HG03378 (cell line): ENCODE data around the gene PDK4.
"Not testable (repeated sequence)": the region's sequence is repeated elsewhere in the genome, so short reads cannot be mapped to it uniquely, and the experiment has no call there.

ENCODE experiments used
- ATAC-seq: cut with Tn5 transposase; IDR thresholded peaks from one replicate; pipeline ENCODE4 v1.9.1; 2021; ENCODE audit warnings: mild to moderate bottlenecking, moderate library complexity; ENCODE audit not compliant: unreplicated experiment

Gene PDK4

DNA sequence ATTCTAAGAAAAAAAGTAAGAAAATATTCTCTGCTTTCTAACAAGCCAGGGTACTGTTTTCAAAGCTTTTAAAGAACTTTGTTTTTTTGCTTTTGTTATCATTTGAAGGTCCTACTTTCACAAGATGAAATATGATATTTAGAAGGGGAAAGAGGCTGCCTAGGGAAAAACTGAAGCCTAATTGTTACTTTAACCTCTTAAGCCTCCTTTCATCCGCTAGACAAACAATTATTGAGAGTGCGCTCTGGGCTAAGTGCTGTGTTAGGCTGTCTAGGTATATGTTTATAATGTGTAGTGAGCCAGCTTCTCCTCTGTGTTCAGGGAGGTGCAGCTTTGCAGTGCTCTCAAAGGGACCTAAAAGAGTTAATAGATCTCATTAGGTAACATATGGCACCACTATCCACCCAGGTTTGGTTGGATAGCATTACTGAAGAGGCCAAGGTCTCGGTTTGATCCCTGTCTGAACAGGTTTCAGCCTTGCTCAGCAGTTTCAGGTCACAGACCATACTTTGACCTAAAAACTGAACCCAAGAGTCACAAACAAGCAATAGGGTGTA is 17.9 kb downstream of the PDK4 start:
- ATAC-seq = no peak

DNA sequence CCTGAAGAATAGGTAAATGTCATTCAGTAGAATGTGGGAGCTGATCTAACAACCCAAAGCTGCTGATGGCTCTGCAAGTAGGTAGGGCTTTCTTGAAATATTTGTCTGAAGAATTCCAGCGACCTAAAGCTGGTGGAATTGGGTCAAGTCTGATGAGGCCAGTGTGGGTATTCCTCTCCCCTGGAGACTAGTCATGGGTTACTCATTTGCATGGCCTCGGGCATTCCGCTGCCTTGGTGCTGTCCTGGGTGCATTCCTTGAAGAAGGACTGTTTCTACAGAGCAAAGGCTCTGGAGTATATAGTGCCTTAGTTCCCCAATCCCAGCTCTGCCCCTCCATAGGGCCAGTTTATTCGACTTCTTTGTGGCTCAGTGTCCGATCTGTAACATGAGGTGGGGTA is 19.2 kb downstream of the PDK4 start:
- ATAC-seq = no peak

DNA sequence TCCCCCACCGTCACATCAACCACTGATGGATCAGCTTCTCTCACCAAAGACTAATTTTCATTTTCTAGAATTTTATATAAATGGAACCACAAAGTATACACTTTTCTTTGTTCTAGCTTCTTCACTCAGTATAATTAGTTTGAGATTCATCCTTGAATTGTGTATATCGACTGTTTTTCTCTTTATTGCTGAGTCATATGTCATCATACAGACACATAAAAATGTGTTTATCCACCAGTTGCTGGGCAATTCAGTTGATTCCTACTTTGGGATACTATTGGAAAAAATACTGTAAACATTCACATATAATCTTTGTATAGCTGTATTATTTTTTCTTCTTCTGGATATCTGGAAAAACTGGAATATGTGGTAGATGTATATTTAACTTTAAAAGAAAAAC is 26.6 kb downstream of the PDK4 start:
- no peak for ATAC-seq

DNA sequence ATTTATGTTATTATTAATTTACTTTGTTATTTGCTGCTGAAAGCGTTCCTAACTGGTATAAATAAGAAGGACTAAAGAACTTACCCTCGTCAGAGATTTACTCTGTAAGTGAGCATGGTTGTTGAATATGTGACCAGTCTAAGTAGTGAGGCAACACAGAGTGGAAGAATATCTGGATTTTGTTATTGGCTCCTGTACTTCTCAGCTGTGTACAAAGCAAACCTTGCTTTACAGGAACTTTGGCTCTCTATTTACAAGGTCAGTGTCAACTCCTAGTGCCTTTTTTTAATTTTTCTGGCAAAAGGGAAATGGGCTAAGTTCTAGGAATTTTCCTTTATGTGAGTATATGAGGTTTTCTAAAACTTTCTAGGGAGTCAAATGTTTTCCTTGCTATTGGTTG is 35.6 kb downstream of the PDK4 start:
- ATAC-seq = no peak

DNA sequence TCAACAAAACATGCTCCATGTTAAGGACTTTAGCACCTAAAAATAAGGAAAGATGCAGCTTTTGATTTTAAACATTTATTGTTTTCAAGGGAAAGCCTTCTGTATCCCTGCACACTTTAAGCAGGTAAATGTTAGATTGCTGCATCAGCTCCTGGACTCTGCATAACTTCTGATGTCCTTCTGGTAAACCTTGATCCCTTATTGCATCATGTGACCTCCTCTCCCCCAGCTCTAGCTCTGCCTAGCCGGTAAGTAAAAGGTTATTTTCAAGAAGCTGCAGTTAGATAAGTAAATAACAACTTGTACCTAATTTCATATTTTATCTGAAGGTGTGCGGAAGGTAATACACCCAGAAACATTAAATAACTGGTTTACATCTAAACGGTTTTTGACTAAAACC is 37.5 kb downstream of the PDK4 start:
- ATAC-seq = no peak

DNA sequence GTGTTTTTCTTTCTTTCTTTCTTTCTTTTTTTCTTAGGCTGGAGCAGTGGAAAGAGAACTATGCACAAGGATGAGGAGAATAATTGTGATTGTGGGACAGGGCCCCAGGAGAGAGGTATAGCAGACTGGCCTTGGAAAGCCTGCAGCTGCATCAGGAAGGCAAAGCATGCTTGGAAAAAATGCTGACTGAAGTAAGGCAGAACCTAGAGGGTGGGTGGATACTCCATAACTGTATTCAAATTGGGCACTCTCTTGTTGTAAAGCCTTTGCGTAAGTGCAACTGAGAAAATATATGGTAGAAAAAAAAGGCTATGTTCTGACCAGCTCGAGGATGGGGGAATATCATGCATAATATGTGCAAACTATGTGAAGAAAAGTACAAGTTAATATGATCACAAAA is 39.5 kb downstream of the PDK4 start:
- ATAC-seq = no peak

DNA sequence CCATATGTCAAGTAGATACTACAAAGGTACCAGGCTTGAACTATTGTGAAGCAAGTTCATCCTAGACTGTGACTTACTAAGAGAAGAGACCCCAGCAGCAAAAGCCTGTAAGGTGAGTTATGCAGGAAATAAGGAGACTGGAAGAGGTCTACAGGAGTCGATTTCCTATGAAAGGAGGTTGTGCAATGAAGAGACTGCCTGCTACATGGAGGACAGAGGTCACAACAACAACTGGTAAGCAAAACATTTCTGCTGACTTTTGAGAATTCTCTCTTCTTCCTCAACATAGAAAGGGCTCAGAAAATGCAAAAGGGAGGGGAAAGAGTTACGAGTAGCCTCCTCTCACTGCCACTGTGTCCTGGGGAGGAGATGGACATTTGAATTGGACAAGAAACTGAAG is 42.4 kb downstream of the PDK4 start:
- ATAC-seq = no peak

DNA sequence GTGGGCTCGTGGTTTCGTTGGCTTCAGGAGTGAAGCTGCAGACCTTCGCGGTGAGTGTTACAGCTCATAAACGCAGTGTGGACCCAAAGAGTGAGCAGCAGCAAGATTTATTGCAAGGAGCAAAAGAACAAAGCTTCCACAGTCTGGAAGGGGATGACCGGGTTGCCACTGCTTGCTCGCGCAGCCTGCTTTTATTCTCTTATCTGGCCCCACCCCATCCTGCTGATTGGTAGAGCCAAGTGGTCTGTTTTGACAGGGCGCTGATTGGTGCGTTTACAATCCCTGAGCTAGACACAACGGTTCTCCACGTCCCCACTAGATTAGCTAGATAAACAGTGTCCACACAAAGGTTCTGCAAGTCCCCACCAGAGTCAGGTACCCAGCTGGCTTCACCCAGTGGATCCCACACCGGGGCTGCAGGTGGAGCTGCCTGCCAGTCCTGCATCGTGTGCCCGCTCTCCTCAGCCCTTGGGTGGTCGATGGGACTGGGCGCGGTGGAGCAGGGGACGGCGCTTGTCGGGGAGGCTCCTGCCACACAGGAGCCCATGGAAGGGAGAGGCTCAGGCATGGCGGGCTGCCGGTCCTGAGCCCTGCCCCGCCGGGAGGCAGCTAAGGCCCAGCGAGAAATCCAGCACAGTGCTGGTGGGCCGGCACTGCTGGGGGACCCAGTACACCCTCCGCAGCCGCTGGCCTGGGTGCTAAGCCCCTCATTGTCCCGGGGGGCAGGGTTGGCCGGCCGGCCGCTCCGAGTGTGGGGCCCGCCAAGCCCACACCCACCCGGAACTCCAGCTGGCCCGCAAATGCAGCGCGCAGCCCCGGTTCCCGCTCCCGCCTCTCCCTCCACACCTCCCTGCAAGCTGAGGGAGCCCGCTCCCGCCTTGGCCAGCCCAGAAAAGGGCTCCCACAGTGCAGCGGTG is 44.0 kb downstream of the PDK4 start:
- not testable (repeated sequence) for ATAC-seq

DNA sequence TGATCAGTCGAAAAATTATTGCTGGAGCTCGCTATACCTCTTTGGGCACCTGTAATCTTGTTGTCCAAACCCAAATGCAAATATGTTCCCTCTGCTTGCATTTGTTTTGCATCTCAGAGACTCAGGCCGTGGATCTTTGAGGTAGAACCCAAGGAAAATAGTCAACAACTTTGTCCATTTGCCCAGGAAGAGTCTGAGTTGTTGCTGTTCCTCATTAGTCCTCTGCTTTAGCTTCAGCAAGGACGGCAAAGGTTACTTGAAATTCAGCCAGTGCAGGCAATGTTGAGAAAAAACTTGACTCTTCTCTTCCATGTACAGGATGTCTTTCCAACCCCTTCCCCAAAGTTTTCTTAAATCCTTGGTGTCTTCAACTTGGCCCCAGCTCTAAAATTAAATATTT is 45.8 kb downstream of the PDK4 start:
- ATAC-seq = no peak

DNA sequence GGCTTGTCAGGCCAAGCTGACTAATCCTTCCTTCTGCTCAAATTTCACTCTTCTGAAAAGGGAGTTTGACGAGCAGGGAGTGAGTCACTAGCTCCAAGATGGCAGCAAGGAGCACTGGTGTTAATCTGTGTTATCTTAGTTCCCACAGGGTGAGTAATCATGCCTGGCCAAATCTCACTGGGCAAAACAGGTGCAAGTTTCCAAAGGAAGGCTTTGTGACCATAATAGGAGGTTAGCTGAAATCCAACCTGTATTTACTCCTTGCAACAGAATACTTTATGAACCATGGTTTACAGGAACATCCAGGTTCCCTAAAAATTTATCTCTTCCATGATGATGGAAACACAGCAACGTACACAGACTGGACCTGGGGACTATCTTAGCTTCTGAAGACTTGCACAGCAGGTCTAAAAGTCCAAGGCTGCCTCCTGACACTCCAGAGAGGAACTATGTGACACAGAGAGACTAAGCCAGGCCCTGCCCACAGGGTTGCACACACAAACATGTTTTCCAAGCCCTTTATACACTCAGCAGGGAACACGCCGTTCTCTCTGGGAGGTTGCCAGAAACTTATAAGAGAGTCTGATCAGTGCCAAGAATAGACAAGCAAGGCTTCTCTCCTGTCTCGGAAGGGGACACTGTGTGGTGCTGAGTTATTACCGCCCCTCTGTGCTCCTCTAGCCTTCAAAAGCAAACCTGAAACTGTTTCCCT is 46.3 kb downstream of the PDK4 start:
- no peak for ATAC-seq

DNA sequence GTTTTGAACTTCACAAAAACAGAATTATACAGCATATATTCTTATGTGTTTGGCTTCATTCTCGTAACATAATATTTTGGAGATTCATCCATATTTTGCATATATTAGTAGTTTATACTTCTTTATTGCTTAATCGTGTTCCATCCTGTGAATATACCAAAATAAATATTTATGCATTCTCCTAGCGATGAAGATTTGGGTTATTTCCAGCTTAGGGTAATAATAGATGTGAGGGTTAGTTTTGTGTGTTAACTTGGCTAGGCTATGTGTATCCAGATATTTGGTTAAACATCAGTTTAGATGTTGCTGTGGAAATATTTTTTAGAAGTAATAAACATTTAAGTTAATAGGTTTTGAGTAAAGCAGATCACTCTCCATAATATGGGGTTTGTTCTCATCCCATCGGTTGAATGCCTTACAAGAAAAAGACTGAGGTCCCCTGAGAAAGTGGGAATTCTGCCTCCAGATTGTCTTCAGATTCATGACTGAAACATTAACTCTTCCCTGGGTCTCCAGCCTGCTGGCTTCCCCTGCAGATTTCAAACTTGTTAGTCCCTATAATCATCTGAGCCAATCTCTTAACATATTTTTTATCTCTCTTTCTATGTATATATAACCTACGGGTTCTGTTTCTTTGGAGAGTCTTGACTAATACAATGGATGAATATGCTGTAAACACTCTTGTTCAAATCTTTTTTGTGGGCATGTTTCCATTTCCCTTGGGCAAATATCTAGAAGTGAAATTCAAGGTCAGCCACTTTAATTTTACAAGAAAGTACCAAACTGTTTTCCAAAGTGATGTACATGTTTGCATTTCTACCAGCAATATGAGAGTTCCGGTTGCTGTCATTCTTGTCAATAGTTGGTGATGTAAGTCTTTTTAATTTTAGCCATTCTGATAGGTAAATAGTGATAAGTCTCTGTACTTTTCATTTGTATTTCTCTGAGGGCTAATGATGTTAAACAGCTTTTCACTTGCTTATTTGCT is 48.7 kb downstream of the PDK4 start:
- no peak for ATAC-seq

DNA sequence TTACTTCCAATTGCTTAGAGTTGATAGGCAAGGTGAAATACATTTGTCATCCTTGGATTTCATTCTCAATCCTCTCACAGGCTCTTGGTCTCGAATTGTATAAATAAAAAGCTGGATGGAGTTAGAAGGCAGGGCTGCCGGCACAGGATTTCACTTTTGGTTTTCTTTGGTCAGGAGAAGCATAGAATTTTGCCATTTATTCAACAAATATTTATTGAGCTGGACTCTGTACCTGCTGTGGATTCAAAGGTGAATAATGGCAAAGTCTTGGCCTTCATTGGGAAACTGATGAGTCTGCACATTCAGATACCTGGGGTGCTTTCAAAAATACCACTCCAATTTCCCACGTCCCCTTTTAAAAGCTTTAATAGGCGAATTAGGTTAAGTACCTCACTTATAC is 49.7 kb downstream of the PDK4 start:
- ATAC-seq = no peak

DNA sequence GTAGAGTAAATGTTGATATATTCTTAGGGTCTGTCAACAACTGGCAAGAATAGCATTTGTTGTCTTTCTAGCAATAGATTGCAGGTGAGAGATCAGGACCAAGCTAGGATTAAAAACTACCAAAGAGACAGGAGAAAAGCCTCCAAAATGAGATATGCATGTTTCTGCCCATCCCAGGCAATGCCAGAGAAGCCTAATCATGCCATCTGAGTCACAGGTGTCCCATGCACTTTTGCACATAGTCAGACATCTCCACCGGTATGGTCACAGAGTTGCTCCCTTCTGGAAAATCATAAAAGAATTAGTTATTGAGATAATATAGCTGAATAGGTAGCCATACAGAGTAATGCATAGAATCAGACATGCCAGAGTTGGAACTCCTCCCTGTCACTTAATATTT is 50.6 kb downstream of the PDK4 start:
- ATAC-seq = no peak

DNA sequence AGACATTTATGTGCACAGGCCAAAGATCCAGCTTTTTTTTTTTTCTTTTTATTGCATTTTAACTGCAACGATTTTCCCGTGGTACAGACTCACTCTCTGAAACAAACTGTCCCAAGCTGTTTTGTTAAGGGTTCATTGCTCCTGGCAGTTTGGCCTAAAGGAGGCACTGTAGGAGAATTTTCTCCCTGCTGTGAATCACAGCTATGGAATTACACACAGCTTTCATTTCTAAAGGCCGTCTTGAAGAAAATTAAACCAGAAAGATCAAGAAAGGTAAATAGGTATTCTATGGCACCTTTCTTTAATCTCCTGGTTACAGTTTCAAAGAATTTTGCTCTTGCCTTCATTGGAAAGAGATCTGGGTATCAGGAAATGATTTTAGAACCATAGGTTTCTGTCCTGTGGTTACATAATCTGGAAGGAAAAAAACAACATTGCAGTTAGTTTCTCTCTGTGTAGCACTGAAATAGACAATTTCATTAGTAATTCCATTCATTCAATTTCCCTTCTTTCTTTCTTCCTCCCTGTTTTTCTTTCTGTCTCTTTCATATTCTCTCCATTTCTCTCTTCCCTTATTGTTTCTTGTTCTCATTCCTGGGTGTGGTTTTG is 51.2 kb downstream of the PDK4 start:
- no peak for ATAC-seq

DNA sequence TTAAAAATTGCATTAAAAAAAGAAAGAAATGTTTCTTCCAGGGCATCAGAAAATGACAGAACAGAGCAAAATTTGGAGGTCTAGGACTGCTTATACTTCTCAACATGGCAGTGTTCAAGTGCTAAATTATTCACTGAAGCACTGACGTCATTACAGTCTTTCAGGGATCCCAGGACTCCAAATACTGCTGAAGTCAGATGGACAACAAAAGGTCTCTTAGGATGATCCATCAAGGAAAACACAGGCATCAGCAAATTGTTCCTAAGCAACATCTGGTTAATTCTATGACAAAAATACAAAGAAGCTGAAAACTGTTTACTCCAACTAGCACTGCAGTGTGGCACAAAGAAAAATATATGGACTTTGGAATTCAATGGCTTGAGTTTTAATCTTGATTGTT is 52.1 kb downstream of the PDK4 start:
- no peak for ATAC-seq

DNA sequence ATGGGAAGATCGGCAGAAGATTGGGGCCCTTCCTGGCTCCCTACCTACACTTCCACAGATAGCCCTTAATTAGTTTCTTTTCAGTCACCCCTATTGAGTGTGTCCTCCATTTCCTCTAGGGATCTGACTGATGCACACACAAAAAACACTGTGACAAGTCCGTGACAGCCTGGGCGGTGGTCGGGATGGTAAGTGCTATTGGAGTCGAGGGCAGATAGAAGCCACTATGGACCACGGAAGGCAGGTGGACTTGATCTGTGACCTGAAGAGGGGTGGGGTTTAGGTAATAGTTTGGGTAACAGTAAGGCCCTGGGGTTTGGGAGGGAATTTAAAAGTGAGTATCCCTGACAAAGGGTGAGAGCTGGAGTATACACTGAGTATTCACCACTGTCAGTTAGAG is 53.0 kb downstream of the PDK4 start:
- ATAC-seq = no peak

DNA sequence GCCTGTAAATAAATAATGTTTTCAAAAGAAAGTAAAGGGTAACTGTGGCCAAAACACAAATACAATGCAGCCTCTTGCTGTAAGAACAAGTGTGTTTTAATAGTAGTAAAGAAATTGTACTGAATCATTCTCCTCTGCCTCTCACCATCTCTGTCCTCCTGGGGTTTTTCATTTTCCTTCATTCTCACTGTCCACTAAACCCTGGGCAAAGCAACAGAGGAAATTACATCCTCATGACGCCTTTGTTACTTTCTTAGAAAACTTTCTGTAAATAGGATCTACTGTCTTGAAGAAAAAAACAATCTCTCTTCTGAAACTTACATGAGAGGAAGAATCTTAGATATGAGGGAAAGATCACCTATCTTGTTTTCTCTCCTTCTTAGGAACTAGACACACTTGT is 56.0 kb downstream of the PDK4 start:
- no peak for ATAC-seq

DNA sequence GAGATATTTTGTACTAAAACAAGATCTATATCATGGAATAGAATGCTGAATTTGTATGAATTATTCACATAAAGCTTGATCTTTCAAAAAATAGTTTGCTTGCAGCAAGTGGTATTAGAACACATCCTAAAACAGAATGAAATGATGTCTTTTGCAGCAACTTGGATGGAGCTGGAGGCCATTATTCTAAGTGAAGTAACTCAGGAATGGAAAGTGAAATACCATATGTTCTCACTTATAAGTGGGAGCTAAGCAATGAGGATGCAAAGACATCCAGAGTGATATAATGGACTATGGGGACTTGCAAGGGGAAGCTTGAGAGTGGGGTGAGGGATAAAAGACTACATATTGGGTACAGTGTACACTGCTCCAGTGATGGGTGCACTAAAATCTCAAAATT is 56.9 kb downstream of the PDK4 start:
- no peak for ATAC-seq

DNA sequence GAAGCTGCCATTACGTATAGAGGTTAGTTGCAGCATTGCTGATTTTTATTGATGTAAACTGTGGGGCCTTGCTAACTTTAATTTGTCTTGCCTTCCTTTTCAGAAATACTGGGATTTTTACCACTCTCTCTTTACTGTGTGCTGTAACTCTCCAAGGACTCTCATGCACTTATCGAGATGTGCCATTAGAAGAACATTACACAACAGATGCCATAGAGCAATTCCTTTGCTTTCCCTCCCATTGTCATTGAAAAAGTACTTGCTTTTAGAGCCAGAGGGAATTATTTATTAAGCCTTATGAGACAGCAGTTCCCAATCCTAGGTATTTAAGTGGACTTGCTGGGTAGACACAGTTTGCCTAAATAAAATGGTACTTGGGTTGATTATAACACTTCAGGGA is 58.8 kb downstream of the PDK4 start:
- no peak for ATAC-seq

DNA sequence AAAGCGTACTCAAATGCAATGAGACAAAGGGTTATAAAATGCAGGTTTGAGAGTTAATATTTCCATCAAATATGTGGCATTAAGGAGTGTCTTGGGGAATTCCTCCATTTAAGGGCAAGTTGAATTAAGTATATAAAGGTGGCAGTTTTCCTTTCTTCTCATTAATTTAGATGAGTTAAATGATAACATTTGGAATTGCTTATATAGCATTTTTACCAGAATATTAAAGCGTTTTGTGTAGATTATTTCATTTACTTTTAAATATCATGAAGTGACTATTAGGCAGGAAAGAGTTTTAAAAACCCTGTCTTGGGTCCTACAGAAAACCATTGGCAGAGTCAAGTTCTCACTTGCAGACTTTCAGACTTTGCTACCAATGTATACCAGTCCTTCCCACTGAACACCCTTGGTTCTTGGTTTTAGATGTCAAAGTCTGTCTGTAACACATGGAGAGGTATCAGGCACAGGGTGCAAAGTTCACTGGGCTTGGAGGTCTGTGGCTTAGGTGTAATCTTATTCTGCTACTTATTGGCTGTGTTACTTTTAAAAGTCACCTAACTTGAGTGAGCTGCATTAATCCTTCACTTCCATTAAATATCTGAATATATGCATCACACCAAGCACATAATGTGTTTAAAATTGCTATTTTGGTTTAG is 59.5 kb downstream of the PDK4 start:
- ATAC-seq = no peak
